ENCODE data around the gene ELL.

The ELL gene

DNA sequence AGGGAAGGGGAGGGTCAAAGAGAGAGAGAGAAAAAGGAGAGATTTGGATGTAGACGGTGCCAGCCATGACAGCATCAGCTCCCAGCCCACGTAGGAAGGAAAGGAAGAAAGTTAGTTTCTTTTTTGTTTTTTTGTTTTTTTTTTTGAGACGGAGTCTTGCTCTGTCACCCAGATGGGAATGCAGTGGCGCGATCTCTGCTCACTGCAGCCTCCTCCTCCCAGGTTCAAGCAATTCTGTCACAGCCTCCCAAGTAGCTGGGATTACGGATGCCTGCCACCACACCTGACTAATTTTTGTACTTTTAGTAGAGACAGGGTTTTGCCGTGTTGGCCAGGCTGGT is 27.6 kb downstream of the ELL start:
- DNase-seq (ENCODE audit: low read depth, low spot score): no peak
- H3K4me3 ChIP-seq (ENCODE audit: low read length): no peak overlapping the region

DNA sequence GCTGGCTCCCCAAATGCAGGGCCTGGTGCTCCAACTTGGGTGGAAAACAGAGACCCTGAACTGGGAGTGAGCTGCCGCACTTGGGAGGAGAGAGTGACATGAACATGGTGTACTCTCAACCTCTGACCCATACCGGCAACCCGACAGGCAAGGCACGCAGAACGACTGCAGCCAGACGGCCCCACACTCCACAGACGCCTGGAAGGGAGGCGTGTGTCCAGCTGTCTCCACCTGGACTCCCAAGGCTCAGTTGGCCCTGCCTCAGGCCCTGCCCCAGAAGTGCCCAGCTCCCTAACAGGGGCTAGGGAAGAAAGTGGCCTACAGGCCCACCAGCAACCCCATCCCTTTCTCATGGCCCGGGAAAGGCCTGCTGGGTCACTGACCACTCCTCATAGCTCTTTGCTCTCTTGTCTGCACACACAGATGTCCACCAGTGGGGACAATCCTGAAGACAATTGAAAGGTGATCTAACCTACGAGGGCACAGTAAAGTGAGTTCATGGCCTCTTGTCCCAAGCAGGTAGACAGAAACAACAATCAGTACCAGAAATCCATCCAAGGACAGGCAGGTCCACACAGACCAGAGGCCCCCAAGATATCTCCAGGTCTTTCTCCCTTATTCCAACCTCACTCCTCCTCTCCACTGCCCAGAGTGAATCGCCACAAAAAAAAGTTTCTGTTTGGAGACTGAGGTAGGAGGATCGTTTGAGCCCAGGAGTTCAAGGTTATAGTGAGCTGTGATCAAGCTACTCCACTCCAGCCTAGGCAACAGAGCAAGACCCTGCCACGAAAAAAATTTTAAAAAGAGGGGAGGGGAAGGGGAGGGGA is 28.2 kb downstream of the ELL start:
- DNase-seq (ENCODE audit: low read depth, low spot score): no peak
- no peak overlapping the region for H3K4me3 ChIP-seq (ENCODE audit: low read length)

DNA sequence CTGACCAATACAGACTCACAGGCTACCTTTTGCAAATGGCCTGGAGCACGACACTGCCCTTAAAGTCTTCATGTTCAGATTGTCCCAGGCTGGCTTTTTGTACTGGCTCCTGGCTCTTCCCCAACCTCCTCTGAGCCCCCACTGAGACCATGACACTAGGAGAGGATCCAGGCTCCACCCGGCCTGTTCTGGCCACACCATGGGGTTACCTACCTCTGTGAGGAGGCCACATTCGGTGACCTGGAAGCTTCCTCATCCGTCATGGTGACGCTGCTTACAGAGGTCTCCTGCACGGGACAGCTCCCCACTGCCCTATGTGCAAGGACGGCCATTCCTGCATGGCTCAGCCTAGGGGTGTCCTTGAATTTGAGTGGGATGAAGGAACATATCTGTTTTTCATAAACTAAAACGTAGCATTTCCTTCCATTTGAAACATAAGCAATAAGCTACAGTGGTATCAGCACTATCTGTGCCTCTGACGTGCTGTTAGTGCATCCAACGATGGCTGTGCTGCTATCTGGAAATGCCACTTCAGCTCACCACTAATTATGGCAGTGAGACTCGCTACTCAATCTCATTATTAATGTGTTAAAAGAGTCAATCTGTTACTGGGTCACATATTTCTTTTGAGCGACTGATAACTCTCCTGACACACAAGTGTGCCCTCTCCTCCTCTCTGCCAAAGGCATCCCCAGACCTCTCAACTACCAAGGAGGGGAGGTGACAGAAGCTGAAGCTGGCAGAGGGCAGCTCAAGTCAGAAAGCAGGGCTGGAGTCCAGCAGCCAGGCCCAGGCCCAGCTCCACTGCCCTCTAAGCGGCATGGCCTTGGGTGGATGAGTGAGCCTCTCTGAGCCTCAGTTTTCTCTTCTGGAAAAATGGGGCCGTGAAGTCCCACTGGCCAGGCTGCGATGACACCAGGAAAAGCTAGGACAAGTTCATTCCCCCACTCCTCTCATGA is 29.6 kb downstream of the ELL start:
- H3K4me3 ChIP-seq (ENCODE audit: low read length): no peak overlapping the region
- DNase-seq (ENCODE audit: low read depth, low spot score): no peak

DNA sequence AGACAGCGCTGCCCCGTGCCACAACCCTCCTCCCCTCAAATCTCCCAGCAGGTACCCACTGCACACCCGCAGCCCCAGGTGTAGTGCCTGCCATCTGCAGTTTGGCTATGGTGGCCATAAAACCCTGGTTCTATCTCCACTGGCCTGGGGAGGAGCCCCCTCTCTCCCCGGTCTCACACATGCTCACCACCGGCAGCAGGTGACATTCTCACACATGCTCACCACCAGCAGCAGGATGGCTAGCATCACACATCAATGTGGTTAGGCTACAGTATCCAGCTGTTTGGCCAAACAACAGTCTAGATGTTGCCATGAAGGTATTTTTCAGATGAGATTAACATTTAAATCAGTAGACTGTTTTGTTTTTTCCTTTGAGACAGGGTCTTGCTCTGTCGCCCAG is 31.1 kb downstream of the ELL start:
- H3K4me3 ChIP-seq (ENCODE audit: low read length): no peak overlapping the region
- no peak for DNase-seq (ENCODE audit: low read depth, low spot score)

DNA sequence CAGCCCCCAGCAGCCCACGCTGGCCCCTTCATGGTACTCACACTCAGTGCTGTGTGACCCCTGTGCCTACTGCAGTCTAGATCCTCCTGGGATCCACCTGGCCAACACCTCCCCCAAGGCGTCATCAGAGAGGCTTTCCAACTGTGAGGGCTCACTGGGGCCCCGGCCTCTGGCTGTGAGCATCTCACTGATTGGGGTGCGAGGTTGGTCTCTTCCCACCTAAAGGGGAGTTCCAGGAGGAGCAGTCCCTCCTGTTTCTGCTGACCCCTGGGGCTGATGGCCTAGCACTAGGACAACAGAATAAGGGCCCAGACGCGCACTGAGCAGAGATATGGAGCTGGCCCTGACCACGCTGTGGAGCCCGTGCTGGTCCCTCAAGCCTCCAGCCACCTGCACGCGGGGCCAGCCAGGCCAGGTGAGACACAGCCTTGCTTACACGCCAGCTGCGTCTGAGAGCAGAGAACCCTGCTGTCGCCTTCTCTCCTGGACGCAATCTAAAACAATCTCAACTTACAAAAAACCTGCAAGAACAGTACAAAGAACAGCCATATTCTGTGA is 32.2 kb downstream of the ELL start:
- H3K4me3 ChIP-seq (ENCODE audit: low read length): no peak overlapping the region
- no peak for DNase-seq (ENCODE audit: low read depth, low spot score)

DNA sequence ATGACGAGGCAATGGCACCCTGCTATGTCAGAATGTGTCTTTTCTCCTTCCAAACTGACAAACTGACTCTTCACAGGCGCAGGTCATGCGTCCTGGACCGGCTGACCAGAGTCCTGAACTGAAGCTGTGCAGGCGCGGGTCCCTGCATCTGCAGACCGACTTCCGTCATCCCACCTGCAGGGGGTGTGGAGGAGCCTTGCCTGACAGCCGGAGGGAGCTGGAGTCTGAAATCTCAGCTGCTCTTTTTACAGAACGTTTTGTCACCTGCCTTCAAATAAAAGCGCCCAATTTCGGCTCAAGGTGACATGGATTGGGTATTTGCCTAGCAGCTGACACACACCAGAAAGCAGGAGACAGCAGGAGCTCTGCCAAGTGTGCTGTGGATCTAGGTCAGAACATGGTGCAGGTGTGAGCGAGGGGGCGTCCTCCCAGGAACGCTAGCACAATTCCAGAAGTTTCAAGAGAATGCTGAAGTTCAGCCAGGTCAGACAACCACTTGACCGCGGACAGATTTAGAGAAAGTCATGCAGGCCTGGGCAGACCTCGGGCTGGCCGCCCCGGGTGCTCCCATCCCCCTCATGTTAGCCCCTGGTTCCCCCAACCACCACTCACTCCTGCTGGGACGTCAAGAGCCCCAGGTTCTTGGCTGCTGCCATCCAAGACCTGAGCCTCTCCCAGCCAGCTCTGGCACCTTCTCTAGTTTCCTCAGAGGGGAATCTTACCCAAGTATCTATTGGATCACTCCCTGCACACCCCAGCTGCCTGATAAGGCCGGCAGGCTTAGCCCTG is 32.8 kb downstream of the ELL start:
- H3K4me3 ChIP-seq (ENCODE audit: low read length): no peak overlapping the region
- DNase-seq (ENCODE audit: low read depth, low spot score): no peak

DNA sequence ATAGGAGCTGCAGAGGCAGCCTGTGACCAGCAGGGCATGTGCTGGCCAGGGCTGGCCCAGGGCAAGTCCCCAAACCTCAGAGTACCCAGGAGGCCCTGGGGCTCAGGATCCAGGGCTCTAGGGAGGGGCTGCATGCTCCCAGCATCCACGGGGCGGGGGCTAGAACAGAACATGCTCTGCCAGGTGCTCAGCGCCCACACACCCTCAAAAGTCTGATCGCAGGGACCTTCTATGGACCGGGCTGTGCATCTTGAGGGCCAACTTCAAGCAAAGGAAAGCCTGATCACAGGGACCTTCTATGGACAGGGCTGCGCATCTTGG is 33.5 kb downstream of the ELL start:
- no peak for DNase-seq (ENCODE audit: low read depth, low spot score)
- H3K4me3 ChIP-seq (ENCODE audit: low read length): no peak overlapping the region

DNA sequence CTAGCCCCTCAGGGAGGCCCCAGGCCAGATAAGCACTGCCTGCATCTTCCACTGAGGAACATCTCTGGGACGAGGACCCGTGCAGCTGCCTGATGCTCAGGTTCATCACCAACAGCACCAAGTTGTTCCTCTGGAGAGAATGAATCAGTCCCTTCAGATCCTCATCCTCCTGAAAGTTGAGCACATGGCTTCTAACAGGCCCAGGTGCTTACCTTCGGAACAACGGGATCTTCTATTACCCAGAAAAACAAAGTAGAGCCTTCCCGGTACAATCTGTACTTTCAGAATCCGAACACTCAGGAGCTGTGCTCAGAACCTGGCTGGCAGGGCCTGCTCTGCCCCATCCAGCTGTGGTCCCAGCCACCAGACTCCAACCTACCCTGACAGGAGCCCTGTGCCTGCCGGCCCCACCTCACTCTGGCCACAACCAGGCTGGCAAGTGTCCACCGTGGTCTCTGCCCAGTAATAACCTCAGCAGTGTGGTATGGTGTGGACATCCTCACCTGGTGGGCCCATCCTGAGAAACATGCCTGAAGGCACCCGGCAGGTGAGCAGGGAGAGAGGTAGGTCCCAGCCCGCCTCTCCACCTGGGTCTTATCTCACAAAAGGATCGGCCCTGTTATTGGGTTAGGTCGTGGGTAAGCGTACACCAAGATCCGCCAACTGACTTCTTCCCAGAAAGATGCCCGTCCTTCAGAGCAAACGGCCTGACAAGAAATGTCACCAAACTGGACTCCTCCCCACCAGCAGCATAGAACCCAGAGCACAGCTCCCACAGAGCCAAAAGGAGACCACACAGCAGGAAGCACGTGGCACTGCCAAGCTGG is 34.1 kb downstream of the ELL start:
- no peak for DNase-seq (ENCODE audit: low read depth, low spot score)
- H3K4me3 ChIP-seq (ENCODE audit: low read length): no peak overlapping the region

DNA sequence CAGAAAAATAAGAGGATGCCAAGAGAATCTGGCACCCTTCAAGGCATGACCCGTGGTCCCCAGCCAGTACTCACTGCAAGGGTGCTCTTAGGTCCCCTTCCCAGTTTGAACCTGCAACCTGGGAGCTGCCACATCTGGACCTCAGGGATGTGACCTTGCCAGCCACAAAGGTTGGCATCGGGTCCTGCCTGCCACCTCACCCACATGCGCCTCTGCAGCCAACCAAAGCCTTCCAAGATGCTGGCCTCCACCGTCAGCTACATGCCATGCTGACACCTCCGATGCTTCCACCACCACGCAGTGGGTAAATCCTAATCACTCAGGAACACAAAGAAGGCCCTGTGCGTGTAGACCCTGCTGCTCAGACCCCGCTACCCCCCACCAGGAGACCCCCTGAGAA is 35.1 kb downstream of the ELL start:
- H3K4me3 ChIP-seq (ENCODE audit: low read length): no peak overlapping the region
- DNase-seq (ENCODE audit: low read depth, low spot score): no peak

DNA sequence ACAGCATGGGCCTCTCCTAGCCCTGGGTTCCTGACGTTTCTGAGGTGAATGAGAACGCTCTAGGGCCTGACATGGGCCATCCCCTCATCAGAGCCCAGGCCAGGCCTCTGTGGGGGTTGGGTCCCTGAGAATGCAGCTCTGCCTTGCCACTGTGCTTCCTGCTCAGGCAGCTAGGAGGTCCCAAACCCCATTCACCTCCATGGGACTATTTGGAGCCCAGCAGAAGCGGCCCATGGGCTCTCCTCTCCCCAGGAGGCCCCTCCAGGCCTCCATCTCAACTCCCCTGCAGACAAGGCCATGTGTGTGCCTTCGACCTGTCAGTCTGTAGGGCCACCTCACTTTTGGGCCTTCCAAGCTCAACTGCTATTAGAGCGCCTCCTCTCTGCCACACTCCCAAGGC is 36.9 kb downstream of the ELL start:
- no peak for DNase-seq (ENCODE audit: low read depth, low spot score)
- no peak overlapping the region for H3K4me3 ChIP-seq (ENCODE audit: low read length)

DNA sequence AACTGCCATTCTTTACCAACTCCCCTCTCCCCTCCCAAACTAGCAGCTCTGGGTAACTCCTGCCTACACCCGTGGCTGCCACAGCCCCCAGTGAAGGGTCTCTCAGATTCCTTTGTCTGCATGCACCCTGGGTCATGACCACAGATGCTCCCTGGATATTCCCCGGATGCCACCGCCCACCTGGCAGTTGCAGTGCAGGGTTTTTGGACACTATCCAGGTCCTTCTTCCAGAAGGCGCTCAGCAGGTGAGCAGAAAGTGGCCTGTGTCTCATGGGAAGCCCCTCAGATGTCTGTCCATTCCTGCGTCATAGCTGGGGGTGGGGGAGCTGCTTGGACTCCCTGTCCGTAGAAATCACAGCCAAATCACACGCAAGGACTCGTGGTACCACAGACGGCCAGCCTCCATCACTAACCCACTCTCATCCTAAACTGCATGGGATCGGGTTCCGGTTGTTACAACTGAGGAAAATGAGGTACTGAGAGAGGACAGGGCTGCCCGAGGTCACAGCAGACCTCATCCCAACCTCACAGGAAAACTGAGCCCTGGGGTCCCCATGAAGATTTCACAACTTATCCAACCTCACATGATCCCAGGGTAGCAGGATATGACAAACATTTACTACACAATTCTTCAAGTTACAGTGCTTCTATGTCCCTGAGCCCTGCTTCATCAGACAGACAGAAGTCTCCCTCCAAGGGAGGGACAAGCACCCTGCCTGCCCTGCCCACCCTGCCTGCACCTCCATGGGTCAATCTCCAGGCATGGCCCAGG is 38.6 kb downstream of the ELL start:
- H3K4me3 ChIP-seq (ENCODE audit: low read length): no peak overlapping the region
- DNase-seq (ENCODE audit: low read depth, low spot score): no peak

DNA sequence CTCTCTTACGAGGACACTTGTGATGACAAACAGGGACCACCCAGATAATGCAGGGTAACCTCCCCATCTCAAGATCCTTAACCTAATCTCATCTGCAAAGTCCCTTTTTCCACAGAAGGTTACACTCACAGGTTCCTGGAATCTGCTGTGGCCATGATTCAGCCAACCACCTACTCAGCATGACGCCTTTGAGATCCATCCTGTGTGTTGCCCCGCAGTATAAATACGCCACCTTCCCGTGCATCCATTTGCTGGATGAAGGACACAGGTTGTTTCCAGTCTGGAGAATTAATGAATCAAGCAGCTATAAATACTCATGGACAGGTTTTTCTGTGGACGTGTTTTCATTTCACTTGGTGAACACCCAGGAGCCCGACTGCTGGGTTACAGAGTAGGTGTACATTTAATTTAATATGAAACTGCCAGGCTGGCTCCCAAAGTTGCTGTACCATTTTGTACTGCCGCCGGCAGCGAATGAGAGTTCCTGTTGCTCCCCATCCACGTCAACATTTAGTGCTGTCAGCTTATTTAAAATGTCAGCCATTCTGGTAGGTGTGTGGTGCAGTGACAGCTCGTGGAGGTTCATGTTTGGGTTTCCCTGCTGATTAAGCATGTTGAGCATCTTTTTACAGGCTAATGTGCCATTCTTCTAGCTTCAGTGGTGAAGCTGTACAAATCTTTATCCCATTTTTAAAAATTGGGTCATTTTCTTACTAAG is 40.2 kb downstream of the ELL start:
- DNase-seq (ENCODE audit: low read depth, low spot score): no peak

DNA sequence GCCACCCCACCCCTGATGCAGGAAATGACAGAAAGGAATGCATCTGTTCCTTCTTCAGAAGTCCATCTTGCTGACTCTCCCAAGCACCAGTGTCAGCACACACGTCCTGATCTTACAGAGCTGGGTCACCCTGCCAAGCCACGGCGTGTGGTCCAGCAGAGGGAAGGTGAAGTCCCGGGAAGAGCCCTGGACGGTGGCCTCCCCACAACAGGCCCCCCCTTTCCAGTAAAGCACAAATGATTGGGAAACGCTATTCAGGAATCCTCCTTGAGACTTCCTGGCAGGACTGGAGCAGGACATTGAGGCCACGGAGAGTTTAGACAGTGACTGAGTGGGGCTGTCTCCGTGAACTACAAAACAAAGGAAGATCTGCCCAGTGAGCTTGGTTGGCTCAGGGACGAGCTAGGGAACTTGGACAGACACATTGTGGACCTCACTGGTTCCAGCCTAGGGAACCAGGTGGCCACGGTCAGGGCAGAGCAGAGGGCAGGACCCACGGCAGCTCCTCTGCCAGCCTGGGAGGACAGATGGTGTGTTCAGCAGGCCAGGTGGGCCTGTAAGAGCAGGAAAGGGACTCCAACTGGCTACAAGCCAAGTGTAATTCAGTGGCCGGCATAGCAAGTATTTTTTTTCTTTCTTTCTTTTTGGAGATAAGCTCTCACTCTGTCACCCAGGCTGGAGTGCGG is 41.7 kb downstream of the ELL start:
- DNase-seq (ENCODE audit: low read depth, low spot score): no peak
- no peak overlapping the region for H3K4me3 ChIP-seq (ENCODE audit: low read length)

More for the DNA sequence above, 40.2 kb downstream of the ELL start:
- H3K4me3 ChIP-seq (ENCODE audit: low read length): no peak overlapping the region

DNA sequence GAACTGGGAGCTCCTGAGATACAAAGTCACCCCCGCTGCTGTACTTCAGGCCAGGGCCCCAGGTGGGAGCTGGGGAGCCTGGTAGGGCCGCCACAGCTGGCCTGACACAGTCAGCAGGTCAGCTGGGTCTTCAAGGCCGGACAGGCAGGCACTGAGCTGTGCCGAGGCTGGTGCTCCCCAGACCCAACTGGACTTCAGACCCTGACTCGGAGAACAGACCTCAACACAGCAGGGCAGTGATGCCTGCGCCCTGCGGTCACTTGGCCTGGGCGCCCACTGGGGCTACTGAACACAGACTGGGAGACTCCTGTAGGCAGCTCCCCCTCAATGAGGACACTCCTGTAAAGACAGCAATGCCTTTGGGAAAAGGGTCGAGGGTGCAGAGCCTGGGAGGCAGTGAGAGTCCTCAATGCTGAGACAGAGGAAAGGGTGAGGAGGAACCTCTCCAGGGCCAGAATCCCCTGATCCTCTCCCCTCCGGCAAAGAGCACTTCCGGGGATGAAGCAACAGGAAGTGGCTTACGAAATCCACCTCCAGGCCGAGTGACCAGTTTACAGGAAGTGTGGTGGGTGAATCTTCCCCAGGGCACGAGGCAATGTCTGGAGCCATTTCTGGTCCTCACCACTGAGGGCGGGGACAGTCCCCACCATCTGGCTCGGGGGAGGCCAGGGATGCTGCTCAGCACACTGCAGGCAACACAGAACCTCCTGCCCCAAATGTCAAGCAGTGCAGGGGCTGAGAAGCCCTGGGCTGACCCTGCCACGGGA is 43.1 kb downstream of the ELL start:
- peak; percentile 49 for DNase-seq (ENCODE audit: low read depth, low spot score)
- no peak overlapping the region for H3K4me3 ChIP-seq (ENCODE audit: low read length)

DNA sequence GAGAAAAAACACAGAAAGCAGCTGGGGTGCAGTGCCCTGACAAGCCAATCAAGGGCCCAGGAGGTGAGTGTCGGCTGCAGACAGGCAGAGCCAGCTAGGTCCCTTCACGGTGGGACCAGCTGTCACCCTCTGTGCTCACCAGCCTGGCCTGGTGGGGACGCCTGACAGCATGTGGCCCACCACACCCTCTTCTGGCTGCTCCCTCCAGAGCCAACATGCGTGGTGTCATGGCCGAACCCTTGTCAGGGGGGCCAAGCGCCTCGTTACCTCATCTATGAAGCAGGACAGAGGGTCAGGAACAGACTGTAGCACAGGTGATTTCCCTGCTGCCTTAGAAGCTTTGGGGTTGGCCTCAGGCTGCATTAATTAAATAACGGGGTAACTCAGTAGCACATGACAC is 43.9 kb downstream of the ELL start:
- no peak overlapping the region for H3K4me3 ChIP-seq (ENCODE audit: low read length)
- no peak for DNase-seq (ENCODE audit: low read depth, low spot score)

Measured in Jurkat, Clone E6-1 (cell line).